ENCODE results near the gene CDKN1A. TPM values are rescaled to one million over a fixed set of nuclear protein-coding genes. Genes with fewer than 3 reads are reported as not detected.

Gene CDKN1A
- total and polyA plus RNA-seq, 9 of the 15 experiments (the other 6 are each of a cell fraction or from before 2014, with no cell fraction given) = 0.25 to 8.1 (median 5.1) TPM

- H3K4me2 ChIP-seq (ENCODE audit: insufficient read depth, low read length) = no peak overlapping the region
- no peak overlapping the region for H3K4me3 ChIP-seq
- H3K4me1 ChIP-seq (replicated peaks in 1 of 2; ENCODE audit: control insufficient read depth in 2 of 2, insufficient read depth in 2 of 2, low read length in 2 of 2) = peaks cover 7 to 15% of the 10 kb centered on the region in 2 experiments; a peak in 4 of 5 replicates
- no peak overlapping the region for H2AFZ ChIP-seq (ENCODE audit: low read depth, low read length)
- WGBS (ENCODE audit: insufficient coverage, low coverage, missing lambda C conversion rate) = 4% methylated on average over 1 of the region's 1 CpG
- BruUV-seq (replicated peaks) = no TSS peak
- H3K9ac ChIP-seq (ENCODE audit: insufficient read depth in 1 of 2, low read depth in 2 of 2, low read length in 2 of 2) = no peak overlapping the region
- FAIRE-seq (no peak), ATAC-seq (no peak), DNase-seq (ENCODE audit: extremely low read depth in 1 of 4, low spot score in 3 of 4) (no peak)
- H3K9me1 ChIP-seq (ENCODE audit: control insufficient read depth, insufficient read depth, low read length) = no peaks in the 10 kb centered on the region
- in situ Hi-C loops (cut with MboI) (no loop called here), intact Hi-C loops (cut with micrococcal nuclease) (no loop called here)
- H3K79me2 ChIP-seq (ENCODE audit: control insufficient read depth, insufficient read depth, low read length) = no peaks in the 10 kb centered on the region
- peaks cover 32 to 55% of the 10 kb centered on the region in 2 experiments; a peak in 4 of 5 replicates for H3K27me3 ChIP-seq (ENCODE audit: control insufficient read depth in 2 of 2, insufficient read depth in 2 of 2, low read length in 2 of 2)
- POLR2A ChIA-PET = interaction anchor here (0.7 to 1.5 kb wide), 2 partner anchors 9 to 11 kb away, joined by 3 to 4 read pairs; no protein-coding TSS in a partner anchor
- no peaks in the 10 kb centered on the region for H3K36me3 ChIP-seq (ENCODE audit: control insufficient read depth, insufficient read depth, low read length)
- peaks cover 7% of the 10 kb centered on the region; the same call in 1 of the 2 replicates for H4K20me1 ChIP-seq (replicated peaks; ENCODE audit: control insufficient read depth, insufficient read depth, low read length)
- no peak overlapping the region for H3K27ac ChIP-seq (ENCODE audit: extremely low read depth, low read depth, low read length)
- CTCF ChIA-PET (ENCODE audit: low intra/inter-chr PET ratio) = no interaction called here
- H3K9me3 ChIP-seq (replicated peaks; ENCODE audit: control insufficient read depth, insufficient read depth, low read depth, low read length) = no peaks in the 10 kb centered on the region
- TF ChIP-seq USF1 (CRISPR knock-in tag; IDR thresholded peaks at IDR 0.05) = 0 out of 2 replicates have a peak, but pooled peaks have one; percentile 14
- no peak for TF ChIP-seq TBP (optimal IDR thresholded peaks at IDR 0.05; ENCODE audit: low read depth, low read length)
- no peak for TF ChIP-seq CREB3L1 (IDR thresholded peaks at IDR 0.05; ENCODE audit: borderline replicate concordance, low read depth)
- TF ChIP-seq ZNF274 (IDR thresholded peaks at IDR 0.05; ENCODE audit: borderline replicate concordance, low read depth, low read length) = no peak
- TF ChIP-seq XRCC5 (IDR thresholded peaks at IDR 0.05; ENCODE audit: low read depth, low read length) = no peak
- TF ChIP-seq TEAD4 (IDR thresholded peaks at IDR 0.05; ENCODE audit: low read length) = no peak
- TF ChIP-seq TEAD4 (CRISPR knock-in tag; IDR thresholded peaks at IDR 0.05; ENCODE audit: borderline replicate concordance) = no peak
- TF ChIP-seq ARID3B (CRISPR knock-in tag; IDR thresholded peaks at IDR 0.05; ENCODE audit: borderline replicate concordance) = no peak
- TF ChIP-seq FOXA3 (CRISPR knock-in tag; conservative IDR thresholded peaks at IDR 0.05 in 1 of 2, IDR thresholded peaks at IDR 0.05 in 1 of 2) = 0 out of 4 replicates have a peak, but pooled peaks of 1 of the 2 experiments have one; percentile 16
Observed at GRCh38 chr6:36659271-36659670, 19.2 kb upstream of the CDKN1A start.

All from K562 (cell line).